K562 (cell line): Measurements from ENCODE around the gene NPPC. TPM values are rescaled to one million over a fixed set of nuclear protein-coding genes. Genes with fewer than 3 reads are reported as not detected.

ENCODE experiments used
- CBFA2T3 ChIP-seq: fragments of 450-650 bp; IDR thresholded peaks from 2 replicates; pipeline ENCODE4 v1.6.1; 2017
- IFI16 ChIP-seq: fragments of 250-450 bp; sonication (Bioruptor Pico); IDR thresholded peaks from 2 replicates; pipeline ENCODE4 v2.1.2; 2022; ENCODE audit warnings: mild to moderate bottlenecking, inconsistent platforms
- POLR2AphosphoS2 ChIP-seq: IDR thresholded peaks from 2 replicates; pipeline ENCODE4 v1.6.1; 2012; ENCODE audit warnings: low read length, improper control_type of control experiment
- RBBP5 ChIP-seq: fragments of 200-600 bp; sonication (generic); IDR thresholded peaks from 2 replicates; pipeline ENCODE4 v1.6.1; 2012; ENCODE audit warnings: borderline replicate concordance, mild to moderate bottlenecking, low read length, control low read depth, inconsistent platforms; ENCODE audit not compliant: insufficient read depth, poor library complexity, severe bottlenecking
- RCOR1 ChIP-seq, 2 experiments: IDR thresholded peaks; 2 replicates each; pipeline ENCODE4 v1.6.1; 2012; ENCODE audit warnings: low read depth in 2 of 2, low read length in 2 of 2, borderline replicate concordance in 1 of 2, improper control_type of control experiment in 1 of 2
- SAP30 ChIP-seq: fragments of 200-600 bp; sonication (generic); IDR thresholded peaks from 2 replicates; pipeline ENCODE4 v1.6.1; 2012; ENCODE audit warnings: borderline replicate concordance, low read depth, mild to moderate bottlenecking, moderate library complexity, low read length, control low read depth, inconsistent platforms; ENCODE audit not compliant: insufficient read depth, poor library complexity, severe bottlenecking
- TFAM ChIP-seq: fragments of 250-450 bp; sonication (Bioruptor Pico); conservative IDR thresholded peaks from 2 replicates; pipeline ENCODE4 v1.5.0; 2021; ENCODE audit warnings: mild to moderate bottlenecking, moderate library complexity
- polyA plus RNA-seq, 8 experiments: library from polyadenylated mRNA; depleted of rRNA in 4 of 8; stranded (reverse) in 5 of 8; unstranded in 3 of 8; fragments of >200 nt; fragmentation: Nextera tagmentation in 2 of 8; fragmentation: Illumina TruSeq in 1 of 8; extraction: Ambion mirVana in 2 of 8; extraction: Trizol in 1 of 8; gene quantifications; 2 replicates each; pipeline versions ENCODE4 v1.2.1 to v1.2.3, GENCODE V29; 2011 to 2014; ENCODE audit warnings: inconsistent platforms in 1 of 8, missing spikeins in 1 of 8
- total RNA-seq, 7 experiments: library from RNA; depleted of rRNA in 6 of 7; stranded (reverse); fragments of >200 nt in 6 of 7; fragmentation: Illumina TruSeq in 2 of 7; extraction: Trizol in 2 of 7; gene quantifications; 2 replicates each; pipeline versions ENCODE4 v1.2.1 to v1.2.3, GENCODE V29; 2011 to 2021; ENCODE audit warnings: low replicate concordance in 1 of 7
- TF ChIP-seq, protein P1 (sequence below): fragments of 250-450 bp; sonication (Bioruptor Pico); IDR thresholded peaks from 2 replicates; pipeline ENCODE4 v1.5.0; 2021; ENCODE audit warnings: mild to moderate bottlenecking, borderline replicate concordance

NPPC gene
- total and polyA plus RNA-seq, 9 of the 15 experiments (the other 6 are each of a cell fraction or from before 2014, with no cell fraction given) = not detected

DNA sequence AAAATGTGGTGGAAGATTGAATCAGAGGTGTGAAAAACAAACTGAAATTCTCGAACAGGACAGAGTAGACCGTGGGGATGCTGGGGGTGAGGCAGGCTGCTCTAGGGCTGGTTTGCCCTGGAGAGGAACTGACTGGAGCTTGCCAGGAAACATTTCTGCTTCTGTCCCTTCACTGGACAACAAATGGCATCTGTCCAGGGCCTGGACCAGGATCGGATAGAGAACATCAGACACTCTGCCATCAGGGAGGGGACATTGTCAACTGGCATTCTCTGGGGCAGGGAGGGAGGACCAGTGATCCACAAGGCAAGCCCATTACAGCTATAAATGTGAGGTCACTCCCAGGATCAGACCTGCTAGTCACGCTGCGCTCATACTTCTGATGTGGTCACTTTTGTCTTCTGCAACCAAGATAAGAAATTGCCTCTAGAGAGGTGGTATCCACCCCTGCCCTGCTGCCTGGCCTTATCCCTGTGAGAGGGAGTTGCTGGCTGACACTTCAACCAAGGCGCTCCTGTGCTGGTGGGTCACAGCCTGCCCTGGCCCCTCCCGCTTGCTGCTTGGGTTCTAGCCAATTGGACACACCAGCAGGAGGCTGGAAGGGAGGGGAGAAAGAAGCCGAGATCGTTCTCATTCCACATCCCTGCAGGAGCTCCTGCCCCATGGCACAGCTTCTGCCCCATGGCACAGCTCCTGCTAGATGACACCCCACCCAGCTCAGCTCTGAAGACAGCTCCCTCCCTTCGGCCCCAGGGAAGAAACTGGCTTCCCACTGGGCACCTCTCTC lies 8.7 kb downstream of the NPPC start (continued):
- no peak for TF ChIP-seq TFAM (CRISPR knock-in tag)
- 0 out of 2 replicates have a peak, but pooled peaks have one; percentile 8 for TF ChIP-seq CBFA2T3
- no peak for TF ChIP-seq RCOR1 (IDR thresholded peaks at IDR 0.05; ENCODE audit: borderline replicate concordance in 1 of 2, low read depth in 2 of 2, low read length in 2 of 2)
- TF ChIP-seq, protein P1, sequence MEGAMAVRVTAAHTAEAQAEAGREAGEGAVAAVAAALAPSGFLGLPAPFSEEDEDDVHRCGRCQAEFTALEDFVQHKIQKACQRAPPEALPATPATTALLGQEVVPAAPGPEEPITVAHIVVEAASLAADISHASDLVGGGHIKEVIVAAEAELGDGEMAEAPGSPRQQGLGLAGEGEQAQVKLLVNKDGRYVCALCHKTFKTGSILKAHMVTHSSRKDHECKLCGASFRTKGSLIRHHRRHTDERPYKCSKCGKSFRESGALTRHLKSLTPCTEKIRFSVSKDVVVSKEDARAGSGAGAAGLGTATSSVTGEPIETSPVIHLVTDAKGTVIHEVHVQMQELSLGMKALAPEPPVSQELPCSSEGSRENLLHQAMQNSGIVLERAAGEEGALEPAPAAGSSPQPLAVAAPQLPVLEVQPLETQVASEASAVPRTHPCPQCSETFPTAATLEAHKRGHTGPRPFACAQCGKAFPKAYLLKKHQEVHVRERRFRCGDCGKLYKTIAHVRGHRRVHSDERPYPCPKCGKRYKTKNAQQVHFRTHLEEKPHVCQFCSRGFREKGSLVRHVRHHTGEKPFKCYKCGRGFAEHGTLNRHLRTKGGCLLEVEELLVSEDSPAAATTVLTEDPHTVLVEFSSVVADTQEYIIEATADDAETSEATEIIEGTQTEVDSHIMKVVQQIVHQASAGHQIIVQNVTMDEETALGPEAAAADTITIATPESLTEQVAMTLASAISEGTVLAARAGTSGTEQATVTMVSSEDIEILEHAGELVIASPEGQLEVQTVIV = no peak
- TF ChIP-seq IFI16 (CRISPR knock-in tag) = no peak
- TF ChIP-seq POLR2AphosphoS2 = no peak
- no peak for TF ChIP-seq SAP30
- no peak for TF ChIP-seq RBBP5
